Keratinocyte (primary cell): ENCODE data around the gene CHRNA7.
"Not testable (repeated sequence)": the region's sequence is repeated elsewhere in the genome, so short reads cannot be mapped to it uniquely, and the experiment has no call there.

Experiments
- EZH2 ChIP-seq: IDR thresholded peaks from one replicate; pipeline ENCODE4 v1.6.1; 2012; ENCODE audit warnings: inconsistent platforms, mild to moderate bottlenecking, low read length, moderate library complexity
- TF ChIP-seq, protein P1 (sequence below), 3 experiments: IDR thresholded peaks in 1 of 3; conservative IDR thresholded peaks in 1 of 3; optimal IDR thresholded peaks in 1 of 3; 2 replicates in 2 of 3; 3 replicates in 1 of 3; pipeline versions ENCODE3 to v1.5.1; 2011; ENCODE audit warnings: low read length in 3 of 3, mild to moderate bottlenecking in 3 of 3, moderate library complexity in 2 of 3, control low read depth in 1 of 3, inconsistent platforms in 1 of 3; ENCODE audit not compliant: insufficient read depth in 2 of 3; ENCODE audit errors: extremely low read depth in 1 of 3

DNA sequence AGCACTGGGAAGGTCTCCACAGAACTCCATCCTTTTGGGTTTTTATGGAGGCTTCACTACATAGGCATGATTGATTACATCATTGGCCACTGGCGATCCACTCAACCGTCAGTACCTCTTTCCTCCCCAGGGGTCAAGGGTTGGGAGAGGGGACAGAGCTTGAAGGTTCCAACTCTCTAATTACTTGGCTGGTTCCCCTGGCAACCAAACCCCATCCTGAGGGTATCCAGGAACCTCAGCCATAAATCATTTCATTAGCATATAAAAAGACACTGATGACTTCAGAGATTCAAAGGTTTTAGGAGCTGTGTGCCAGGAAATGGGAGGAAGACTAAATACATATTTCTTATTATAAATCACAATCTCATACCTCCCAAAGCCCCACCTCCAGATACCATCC is 131.8 kb downstream of the CHRNA7 start:
- TF ChIP-seq EZH2: not testable (repeated sequence)
- TF ChIP-seq, protein P1, sequence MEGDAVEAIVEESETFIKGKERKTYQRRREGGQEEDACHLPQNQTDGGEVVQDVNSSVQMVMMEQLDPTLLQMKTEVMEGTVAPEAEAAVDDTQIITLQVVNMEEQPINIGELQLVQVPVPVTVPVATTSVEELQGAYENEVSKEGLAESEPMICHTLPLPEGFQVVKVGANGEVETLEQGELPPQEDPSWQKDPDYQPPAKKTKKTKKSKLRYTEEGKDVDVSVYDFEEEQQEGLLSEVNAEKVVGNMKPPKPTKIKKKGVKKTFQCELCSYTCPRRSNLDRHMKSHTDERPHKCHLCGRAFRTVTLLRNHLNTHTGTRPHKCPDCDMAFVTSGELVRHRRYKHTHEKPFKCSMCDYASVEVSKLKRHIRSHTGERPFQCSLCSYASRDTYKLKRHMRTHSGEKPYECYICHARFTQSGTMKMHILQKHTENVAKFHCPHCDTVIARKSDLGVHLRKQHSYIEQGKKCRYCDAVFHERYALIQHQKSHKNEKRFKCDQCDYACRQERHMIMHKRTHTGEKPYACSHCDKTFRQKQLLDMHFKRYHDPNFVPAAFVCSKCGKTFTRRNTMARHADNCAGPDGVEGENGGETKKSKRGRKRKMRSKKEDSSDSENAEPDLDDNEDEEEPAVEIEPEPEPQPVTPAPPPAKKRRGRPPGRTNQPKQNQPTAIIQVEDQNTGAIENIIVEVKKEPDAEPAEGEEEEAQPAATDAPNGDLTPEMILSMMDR (optimal IDR thresholded peaks at IDR 0.05 in 1 of 3, IDR thresholded peaks at IDR 0.05 in 1 of 3, conservative IDR thresholded peaks at IDR 0.05 in 1 of 3; ENCODE audit: extremely low read depth in 1 of 3, insufficient read depth in 2 of 3, low read length in 3 of 3): not testable (repeated sequence)
